GM19397 (cell line): ENCODE results near the gene CCNY.

Source experiments
- ATAC-seq: cut with Tn5 transposase; IDR thresholded peaks from one replicate; pipeline ENCODE4 v1.9.1; 2021; ENCODE audit warnings: mild to moderate bottlenecking, moderate library complexity; ENCODE audit not compliant: unreplicated experiment

Gene CCNY

DNA sequence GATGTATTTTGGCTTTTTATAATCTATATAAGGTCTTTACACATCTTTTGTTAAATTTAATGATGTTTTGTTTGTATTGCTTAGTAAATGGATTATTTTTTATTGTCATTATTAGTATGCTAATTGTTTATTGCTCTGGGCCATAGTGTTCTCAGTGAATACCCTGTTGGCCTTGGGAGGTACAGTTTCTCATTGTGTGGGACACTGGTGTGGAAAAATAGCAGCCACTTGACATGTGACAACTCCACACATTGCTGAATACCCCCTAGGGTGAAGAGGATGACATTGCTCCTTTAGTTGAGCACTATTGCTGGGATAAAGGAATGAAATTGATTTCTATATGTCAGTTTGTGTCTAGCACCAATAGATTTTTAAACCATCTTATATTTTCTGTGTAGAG, 130.9 kb downstream of the CCNY start:
- ATAC-seq: no peak

DNA sequence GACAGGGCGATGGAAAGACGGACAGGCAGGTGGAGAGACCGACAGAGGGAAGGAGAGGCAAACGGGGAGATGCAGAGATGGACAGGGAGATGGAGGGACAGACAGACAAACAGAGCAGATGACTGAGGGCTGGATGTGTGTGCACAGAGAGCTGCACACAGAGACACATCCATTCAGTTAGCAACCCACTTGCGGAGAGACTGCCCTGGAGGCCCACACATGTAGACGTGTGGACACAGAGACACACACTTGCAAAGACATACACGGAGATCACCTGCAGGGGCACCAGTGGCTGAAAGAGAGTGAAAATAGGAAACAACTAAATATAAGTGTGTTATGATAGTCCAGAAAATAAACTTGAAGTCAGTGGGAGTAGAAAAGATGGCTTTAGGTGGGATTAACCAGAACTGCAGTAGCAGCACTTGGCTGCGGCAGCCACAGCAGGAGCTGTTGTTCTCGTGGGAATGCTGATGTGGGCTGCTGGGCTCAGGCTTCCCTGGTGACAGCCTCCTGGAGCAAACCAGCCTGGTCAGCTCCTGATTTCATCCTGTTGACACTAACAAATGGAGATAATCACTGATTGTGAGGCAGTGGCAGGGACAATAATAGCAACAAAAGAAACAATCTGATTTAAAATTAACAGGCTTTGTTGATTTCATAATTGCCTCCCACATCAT, 134.1 kb downstream of the CCNY start:
- no peak for ATAC-seq

DNA sequence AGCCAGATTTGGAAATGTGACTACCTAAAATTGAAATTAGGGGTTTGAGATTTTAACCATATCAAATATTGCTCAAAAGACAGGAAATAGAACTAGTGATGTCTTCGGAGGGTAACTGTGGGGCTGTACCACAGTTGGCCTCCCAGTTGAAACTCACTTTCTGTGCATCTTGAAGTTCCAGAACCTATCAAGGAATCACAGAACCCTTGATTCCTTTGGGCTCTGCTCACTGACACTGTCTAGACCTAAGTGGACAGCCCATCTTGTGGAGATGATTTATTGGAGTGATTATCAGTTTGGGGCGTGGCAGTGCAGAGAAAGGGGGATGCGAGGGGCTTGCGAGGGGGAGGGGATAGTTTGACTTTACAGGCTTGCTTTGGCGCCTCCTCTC, 134.6 kb downstream of the CCNY start:
- no peak for ATAC-seq

DNA sequence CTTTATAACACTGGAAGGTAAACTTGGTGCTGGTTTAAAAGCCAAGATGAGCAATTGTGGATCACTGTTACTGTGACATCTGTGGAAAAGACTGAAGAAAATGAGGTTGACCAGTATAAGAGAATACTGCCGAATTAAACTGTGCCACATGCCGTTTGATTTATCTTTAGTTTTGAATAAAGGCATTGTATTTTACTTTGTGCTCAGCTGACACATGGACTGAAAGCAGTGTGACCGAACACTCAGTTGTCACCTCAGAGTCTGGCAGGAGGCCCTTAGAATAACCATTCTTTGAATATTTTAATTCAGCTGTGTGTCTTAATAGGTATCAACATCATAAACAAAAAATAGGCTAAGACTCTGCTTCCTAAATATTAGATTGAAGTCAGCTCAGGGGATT, 135.1 kb downstream of the CCNY start:
- ATAC-seq: no peak

DNA sequence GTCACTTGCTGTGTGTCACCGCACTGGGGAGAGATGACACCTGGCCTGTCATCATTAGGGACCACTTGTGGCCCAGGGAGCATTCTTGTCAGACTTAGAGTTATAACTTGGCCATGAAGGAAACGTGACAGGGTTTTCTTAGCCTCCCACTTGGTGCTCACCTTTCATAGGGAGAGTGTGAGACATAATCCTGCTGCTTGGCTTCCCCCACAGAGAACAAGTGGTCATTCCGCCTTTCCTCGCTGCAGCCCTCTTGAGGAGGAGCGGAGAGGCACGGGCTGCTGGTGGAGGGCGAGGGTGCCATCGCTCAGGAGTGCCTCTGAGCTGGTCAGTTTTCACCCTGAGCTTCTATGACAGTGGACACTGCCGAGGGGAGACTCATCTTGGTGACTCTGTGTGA, 143.8 kb downstream of the CCNY start:
- ATAC-seq: no peak

- ATAC-seq: no peak
Observed at GRCh38 chr10:35481413-35481812, 145.1 kb downstream of the CCNY start.

GRCh38 chr10:35486297-35486990, 150.1 kb downstream of the CCNY start:
- ATAC-seq: no peak

GRCh38 chr10:35487336-35488034, 151.2 kb downstream of the CCNY start:
- no peak for ATAC-seq

- ATAC-seq: no peak
Observed at GRCh38 chr10:35488228-35488627, 151.9 kb downstream of the CCNY start.

DNA sequence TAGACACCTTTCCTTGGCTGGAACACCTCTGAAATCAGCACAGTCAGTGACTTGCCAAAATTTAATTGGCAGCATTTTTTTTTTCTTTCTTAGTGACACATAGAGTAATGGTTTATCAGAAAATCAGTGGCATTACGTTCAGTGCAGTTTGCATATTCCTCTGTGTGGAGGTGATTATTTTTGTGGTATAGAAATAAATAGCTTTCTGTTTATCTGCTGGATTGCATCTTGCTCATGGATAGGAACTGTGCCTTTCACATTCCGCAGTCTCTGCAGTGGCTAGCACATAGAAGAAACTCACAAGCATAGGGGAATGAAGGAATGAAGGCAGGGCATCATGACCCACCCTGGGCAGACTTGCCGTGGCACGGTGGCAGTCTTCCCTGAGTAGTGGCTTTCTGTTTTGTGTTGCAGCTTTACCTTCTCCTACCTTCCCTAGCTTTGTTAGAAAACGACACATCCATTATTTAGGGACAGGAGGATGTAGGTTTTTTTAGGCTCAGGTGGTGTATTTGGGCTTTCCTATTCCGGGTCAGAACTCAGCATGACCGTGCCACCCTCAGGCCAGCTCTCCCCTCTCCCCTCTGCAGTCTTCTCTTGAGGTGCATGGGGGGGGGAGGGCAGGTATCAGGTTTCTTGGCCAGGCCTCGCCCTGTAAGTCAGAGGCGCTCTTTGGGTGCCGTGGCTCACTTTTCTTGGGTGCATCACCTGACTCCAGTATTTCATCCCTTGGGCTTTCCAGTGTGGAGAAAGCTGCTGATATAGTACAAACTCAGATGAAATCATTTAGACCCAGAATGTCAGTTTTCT, 156.3 kb downstream of the CCNY start:
- ATAC-seq: no peak

GRCh38 chr10:35493196-35494118, 157.1 kb downstream of the CCNY start:
- no peak for ATAC-seq

DNA sequence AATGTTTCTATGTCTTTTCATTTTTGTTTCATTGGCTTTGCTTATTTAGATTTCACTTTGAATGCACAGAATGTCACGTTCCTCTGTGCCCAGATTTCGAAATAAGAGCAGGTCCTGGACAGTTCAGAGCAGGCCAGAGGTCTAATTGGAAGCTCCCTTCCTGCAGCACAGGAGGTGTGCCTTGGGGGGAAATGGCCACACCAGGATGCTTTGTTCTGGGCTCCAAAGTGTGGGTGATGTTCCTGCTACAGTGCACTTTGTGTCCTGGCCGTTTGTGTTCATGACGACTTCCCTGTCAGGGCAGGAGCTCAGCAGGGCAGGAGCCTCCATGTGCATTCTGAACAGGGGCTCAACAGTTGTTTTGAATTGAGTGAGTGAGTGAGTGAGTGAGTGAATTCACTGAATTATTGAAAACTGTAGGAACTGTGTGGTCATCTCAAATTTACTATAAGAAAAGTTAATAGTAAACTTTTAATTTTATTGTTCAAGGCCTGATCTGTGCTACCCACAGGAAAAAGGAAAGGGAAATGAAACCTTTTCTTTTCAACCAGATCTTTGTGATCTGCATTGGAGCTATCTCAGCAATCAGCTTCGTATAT, 159.3 kb downstream of the CCNY start:
- ATAC-seq: peak; percentile 43

GRCh38 chr10:35497909-35498308, 161.6 kb downstream of the CCNY start:
- ATAC-seq: no peak

DNA sequence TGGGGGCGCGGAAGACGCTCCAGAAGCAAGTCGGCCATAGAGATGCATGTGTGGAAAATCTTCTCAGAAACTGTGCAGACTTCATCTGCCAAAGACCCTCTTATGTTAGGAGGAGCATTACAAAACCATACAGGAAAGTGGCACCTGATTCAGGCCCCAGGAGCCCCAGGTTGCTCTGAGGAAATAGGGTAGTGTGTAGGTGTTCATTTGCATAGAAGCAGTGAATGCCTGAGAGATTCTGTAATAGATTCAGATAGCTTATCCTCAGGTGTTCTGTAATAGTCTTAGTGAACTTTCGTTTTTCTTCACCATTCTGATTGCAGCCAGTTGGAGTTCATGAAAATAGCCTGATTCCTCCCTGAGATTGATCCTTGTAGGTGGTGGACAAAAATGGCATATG, 162.4 kb downstream of the CCNY start:
- peak; percentile 63 for ATAC-seq

DNA sequence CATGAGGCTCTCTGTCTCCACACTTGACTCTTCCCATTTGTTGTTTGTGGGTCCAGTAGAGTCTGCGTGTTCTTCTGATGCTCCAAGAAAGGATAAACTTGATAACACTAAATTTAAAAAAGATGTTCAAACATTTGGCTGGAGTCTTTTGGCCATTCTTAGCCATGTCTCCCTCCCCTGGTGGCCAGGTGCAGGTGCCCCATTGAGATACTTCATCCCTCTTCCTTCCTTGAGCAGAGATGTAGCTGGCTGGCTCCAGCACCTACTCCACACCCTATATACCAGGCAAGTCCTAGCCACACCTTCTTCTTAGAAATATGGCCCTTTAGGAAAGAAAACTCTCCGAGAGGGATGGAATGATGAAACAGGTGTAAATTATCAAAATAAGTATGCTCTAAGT, 165.6 kb downstream of the CCNY start:
- ATAC-seq: no peak

GRCh38 chr10:35502692-35503091, 166.4 kb downstream of the CCNY start:
- ATAC-seq: no peak

DNA sequence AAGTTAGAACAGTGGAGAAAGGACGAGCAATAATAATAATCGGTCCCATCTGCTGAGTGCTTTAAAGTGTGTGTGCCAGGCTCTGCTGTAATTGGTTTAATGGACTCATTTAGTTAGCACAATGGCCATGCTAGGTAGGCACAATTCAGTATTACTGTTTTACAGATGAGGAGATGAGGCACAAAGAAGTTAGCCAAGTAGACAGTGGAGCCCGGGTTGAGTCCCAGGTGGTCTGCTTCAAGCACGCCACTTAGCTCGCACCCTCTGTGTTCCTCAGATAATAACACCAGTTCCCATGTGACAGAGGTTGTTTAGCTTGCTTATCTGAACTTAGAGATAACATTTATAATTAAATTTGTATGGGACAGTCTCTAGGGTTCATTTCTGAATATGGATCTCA, 167.3 kb downstream of the CCNY start:
- ATAC-seq: no peak

DNA sequence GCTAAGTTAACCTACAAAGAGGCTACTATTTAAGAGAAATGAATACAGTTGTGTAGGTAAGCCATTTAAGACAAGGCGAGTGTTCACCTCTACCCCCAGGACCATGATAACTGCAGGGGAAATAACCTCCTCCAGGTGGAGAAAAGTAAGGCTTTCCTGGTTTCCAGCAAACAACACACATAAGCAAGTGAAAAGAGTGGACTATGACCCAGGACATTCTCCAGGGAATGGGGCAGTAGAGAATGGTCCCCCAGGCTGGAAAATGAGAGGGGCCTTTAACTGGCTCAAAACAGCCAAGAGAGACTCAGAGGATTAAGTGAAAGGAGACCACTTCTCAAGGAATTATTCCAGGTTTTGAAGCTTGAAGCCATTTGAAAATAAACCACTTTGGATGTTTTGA, 167.8 kb downstream of the CCNY start:
- ATAC-seq: no peak

DNA sequence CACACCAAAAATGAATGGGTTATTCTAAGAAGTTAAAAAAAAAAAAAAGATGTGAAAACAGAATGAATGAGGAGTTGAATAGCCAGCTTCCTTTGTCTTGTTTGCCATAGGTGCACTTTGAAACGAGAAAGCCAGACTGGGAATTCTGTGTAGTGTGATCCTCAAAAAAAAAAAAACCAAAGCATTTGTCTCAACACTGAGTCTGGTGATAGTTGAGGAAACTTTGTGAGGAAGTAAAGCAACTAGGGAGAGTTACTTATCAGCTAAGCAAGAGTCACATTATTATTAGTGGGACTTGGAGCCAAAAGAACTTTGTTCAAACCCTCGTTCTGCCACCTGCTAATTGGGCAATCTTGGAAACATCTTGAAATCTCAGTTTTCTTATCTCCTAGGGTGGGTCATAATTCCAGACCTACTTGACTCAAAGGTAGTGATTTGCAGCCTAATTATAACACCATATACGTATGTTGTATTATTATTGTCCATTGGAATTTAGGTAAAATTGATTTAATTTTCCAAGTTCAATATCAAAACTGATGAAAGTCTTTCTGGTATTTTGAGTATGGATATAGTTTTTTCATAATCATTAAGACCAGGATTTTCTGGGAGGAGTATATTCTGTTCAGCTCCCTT, 169.0 kb downstream of the CCNY start:
- ATAC-seq: no peak
